Measurements from ENCODE around the gene SIM2.

The SIM2 gene

DNA sequence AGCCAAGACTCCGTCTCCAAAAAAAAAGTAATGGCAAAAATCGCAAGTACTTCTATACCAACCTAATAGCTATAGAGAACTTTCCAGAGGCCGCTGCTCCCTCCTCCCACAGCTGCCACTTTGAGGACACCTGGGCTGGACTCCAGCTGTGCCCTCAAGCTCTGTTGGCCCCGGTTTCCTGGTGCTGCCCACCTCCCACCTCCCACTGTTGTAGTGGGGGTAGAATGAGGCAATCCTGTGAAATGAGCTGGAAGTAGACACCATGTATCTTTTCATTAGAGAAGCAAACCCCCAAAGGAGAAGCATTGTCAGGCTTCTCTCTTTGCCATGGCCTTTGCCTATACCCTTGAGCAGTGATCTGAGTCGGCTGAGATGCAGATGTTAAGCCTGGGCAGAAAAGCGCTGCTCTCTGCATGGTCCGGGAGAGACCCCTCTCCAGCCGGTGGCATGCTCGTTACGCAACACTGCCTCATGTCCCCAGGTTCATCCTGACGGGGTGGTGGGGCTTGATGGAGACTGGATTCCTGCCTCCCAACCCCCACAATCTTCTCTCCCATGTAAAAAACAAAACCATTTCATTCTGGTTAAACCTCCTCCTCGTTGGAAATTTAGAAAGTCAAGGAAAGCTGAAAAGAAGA is 39.7 kb downstream of the SIM2 start:
- DNase-seq (ENCODE audit: low read depth): no peak

DNA sequence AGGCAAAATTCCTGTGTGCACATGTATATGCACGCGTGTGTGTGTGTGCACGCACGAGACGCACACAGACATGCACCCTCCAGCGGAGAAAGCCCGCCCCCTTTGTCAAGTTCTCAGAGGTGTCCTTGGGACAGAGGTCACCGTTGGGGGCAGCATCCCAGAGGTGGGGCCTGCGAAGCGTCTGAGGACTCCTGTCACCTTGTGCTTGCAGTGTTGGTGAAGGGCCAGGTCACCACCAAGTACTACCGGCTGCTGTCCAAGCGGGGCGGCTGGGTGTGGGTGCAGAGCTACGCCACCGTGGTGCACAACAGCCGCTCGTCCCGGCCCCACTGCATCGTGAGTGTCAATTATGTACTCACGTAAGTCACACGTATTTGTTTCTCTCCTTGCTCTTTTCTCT is 42.6 kb downstream of the SIM2 start:
- DNase-seq (ENCODE audit: low read depth): no peak

DNA sequence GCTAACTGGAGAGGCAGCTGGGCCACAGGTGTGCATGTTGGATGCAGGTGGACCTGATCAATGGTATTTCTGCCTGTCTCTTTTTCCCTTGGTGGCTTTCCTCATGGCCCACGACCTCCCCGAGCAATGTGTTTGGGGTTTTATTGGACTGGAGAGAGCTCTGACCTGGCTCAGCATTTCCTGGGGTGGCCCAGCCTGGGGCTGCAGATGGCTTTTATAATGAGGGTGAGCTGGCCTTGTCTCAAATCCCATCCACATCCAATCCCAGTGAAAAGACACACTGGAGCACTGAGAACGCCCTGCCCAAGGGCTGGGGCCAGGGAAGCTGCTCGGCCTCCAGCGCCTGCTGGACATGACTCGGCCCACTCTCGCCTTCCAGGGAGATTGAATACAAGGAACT is 44.1 kb downstream of the SIM2 start:
- DNase-seq (ENCODE audit: low read depth): no peak

DNA sequence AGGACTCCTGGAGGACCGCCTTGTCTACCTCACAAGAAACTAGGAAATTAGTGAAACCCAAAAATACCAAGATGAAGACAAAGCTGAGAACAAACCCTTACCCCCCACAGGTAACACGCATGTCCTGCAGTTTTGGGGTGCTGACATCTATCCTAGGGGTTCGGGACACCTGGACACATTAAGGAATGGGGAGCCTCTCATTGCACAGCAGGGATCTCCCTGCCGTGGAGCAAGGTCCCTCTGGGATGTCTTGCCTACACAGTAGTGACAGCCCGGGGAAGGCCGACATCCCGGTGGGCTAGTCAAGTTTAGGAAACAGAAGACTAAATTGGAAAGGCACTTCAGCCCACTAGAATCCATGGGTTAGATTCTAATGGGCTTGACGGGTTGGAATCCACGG is 44.5 kb downstream of the SIM2 start:
- no peak for DNase-seq (ENCODE audit: low read depth)

DNA sequence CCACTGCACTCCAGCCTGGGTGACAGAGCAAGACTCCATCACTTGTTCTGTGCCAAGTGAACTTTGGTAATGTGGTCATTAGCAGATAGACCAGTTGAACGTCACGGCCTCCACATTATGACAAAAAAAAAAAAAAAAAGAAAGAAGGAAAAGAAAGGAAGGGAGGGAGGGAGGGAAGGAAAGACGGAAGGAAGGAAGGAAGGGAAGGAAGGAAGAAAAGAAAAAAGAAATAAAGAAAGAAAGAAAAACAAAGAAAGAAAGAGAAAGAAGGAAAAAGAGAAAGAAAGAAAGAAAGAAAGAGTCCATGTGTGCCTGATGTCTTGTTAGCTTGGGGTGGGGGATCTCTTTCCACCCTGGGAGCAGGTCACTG is 45.3 kb downstream of the SIM2 start:
- DNase-seq (ENCODE audit: low read depth): no peak

DNA sequence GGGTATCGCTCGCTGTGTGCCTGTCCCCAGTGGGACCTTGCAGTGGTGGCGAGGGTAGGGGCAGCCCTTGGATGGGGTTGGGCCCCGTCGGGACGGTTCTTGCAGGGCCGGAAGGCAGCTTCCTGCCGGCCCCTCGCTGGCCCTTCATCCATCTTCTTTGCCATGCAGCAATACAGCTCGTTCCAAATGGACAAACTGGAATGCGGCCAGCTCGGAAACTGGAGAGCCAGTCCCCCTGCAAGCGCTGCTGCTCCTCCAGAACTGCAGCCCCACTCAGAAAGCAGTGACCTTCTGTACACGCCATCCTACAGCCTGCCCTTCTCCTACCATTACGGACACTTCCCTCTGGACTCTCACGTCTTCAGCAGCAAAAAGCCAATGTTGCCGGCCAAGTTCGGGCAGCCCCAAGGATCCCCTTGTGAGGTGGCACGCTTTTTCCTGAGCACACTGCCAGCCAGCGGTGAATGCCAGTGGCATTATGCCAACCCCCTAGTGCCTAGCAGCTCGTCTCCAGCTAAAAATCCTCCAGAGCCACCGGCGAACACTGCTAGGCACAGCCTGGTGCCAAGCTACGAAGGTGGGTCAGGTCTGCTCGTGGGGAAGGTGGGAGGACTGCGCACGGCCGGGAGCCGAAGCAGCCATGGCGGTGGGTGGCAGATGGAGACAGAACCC is 45.8 kb downstream of the SIM2 start:
- DNase-seq (ENCODE audit: low read depth): no peak

DNA sequence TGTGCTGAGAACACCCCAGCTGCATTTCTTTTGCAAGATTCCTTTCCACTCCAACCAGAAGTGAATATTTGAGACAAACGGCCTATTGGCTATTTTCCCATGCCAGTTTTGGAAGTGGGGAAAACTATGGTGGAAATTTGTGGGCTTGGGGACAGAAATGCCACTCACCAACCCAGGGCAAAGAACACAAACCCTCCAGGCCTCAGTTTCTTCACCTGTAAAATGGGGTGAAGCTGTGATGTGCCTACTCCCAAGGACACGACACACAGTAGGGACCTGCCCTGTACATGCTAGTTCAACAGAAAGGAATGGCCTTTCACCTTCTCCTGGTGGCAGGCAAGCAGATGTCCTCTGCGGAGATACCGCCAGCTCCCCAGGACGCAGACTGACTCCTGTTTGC is 46.5 kb downstream of the SIM2 start:
- no peak for DNase-seq (ENCODE audit: low read depth)

DNA sequence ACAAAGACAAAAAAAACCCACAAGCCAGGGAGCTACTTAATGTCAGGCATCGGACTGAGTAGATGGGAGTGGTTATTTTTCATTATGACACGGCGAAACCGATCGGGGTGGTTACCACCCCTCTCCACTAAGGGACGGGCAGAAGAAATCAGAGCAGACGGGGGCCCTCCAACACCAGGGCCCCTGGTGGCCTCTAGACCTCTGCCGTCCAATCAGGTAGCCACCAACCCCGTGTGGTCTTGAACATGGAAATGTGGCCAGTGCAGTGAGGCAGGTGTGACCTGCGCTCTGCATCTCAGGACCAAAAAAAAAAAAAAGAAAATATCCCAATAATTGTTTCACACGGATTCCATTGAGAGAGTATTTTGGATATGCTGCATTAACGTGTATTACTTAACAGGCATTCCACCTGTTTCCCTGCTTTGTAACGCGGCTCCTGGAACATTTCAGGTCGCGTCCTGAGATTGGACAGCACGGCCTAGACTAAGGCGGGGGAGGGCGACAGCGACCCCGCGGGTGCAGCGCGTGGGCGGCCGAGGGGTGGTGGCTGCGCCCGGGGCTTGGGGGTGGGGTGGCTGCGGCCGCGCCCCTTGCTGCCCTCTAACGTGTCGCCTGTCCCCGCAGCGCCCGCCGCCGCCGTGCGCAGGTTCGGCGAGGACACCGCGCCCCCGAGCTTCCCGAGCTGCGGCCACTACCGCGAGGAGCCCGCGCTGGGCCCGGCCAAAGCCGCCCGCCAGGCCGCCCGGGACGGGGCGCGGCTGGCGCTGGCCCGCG is 48.3 kb downstream of the SIM2 start:
- DNase-seq (ENCODE audit: low read depth): no peak

DNA sequence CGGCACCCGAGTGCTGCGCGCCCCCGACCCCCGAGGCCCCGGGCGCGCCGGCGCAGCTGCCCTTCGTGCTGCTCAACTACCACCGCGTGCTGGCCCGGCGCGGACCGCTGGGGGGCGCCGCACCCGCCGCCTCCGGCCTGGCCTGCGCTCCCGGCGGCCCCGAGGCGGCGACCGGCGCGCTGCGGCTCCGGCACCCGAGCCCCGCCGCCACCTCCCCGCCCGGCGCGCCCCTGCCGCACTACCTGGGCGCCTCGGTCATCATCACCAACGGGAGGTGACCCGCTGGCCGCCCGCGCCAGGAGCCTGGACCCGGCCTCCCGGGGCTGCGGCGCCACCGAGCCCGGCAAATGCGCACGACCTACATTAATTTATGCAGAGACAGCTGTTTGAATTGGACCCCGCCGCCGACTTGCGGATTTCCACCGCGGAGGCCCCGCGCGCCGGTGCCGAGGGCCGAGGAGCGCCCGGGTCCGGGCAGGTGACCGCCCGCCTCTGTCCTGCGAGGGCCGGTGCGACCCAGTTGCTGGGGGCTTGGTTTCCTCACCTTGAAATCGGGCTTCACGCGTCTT is 49.0 kb downstream of the SIM2 start:
- DNase-seq (ENCODE audit: low read depth): no peak

DNA sequence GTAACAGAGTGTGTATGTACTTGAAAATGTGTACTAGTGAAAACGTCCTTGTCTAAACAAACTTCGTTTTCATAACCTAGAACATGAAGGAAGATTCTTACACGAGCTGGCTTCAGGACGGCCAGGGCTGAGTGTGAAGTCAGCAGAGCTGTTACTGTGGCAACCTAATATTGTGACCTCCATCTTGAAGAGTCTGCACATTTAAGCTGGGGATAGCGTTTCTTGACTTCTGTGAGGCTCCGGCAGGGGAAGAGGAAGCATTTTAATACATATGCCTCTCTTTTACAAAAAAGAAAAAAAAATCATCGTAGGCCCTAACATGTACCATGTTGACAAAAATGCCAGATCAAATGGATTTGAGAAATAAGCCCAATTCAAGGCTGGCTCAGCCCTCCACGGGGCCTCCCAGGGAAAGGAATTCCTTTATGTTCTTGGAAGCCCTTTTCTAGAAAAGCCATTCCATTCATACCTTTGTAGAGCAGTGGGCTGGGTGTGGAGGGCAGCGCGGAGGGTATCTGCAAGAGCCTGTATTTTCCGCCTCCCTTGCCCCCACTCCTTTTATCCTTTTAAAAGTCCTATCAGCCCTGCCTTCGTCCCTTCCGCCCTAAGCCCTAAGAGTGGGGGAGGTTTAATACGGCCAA is 51.1 kb downstream of the SIM2 start:
- no peak for DNase-seq (ENCODE audit: low read depth)

DNA sequence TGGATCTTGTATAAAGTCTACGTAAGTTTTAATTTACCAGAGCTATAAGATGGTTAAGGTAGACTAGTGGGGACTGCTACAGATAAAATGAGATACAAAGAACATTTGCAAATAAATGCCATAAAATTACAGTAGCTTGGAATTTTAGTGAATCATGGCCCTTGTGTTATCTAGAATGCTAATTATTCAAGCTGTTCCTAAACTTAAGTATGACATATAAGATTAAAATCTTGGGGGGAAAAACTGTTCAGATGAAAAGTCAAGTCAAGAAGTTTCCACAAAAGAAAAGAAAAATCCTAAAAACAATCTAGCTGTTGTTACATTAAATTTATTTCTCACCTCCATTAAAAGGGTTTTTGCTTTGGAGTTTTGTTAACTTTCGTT is 51.7 kb downstream of the SIM2 start:
- no peak for DNase-seq (ENCODE audit: low read depth)

DNA sequence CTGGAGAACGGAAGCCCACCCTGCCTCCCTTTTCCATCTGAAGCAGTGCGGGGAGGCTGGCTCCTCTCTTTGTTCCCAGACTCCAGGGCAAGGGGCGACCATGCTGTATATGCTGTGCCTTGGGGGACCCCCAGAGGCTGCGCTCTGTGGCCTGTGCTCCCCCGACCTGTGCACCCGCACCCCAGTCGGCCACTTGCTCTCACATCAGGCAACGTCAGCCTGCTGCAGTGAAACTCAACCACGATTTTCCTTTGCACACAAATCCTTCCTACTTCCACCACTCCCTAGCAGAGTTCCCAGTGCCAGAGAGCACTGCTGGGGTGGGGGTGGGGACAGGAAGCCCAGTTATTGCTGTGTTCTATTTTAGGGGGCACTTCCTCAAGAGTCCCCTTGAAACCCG is 52.5 kb downstream of the SIM2 start:
- no peak for DNase-seq (ENCODE audit: low read depth)

DNA sequence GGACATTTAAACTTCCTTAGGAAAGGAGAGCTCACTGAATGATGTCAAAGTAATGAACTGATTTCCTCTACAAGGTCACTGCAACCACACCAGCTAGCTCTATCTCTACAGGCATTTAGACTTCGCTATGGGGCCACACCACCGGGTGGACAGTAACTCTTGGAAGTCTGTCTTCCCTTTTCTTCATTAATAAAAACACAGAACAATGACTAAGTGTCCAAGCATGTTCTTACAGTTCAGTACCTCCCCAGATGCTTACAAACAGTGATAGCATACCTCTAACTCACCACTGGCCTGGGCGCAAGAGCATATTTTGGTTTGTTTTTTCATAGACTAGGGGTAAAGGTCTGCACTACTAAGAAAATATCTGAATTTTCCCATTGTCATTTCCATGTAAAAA is 54.6 kb downstream of the SIM2 start:
- DNase-seq (ENCODE audit: low read depth): peak; percentile 49

DNA sequence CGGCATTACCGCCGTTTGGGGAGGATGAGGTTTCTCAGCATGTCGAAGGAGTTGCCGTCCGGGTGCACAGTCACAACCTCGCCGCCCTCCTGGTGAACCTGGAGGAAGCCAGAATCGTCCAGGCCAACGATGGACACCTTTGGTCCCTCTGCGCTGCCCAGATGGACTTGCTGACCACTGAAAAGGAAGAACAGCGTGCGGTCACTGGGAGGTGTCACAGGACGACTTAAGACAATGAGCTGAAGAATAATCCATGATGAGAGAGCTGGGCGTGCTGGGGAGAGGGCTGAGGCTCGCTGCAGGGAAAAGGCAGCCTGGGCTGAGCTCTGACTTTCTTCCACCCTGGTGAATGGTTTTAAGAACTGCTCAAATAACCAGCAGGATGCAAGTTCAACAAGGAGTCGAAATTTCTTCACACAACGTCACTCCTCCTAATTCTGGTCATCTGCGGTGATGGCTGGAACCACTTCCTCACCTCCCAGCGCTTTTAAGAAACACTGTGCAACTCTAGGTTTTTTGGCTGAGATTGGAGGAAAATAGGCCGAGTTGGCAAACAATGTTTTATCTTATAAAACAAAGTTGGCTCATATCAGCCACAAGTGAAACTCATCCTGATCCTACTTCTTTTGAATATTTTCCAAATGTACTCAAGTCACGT is 55.5 kb downstream of the SIM2 start:
- DNase-seq (ENCODE audit: low read depth): no peak

DNA sequence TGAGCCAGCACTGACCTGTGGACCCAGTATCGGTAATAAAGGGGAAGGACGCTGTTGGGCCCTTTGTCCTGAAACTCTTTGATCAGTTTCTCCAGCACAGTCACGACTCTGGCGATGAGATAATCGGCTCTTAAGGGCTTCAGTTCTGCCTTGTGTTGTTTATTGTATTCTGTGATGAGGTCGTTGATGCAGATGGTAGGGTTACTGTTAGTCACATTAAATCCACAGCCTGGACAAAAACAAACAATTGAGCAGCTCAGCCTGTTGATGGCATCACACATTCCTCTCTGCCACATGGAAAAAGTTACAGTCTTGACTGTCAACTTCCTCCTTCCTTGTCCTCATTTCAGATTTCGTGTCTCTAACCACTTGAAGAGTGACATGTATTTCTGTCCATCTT is 57.6 kb downstream of the SIM2 start:
- peak; percentile 24 for DNase-seq (ENCODE audit: low read depth)

DNA sequence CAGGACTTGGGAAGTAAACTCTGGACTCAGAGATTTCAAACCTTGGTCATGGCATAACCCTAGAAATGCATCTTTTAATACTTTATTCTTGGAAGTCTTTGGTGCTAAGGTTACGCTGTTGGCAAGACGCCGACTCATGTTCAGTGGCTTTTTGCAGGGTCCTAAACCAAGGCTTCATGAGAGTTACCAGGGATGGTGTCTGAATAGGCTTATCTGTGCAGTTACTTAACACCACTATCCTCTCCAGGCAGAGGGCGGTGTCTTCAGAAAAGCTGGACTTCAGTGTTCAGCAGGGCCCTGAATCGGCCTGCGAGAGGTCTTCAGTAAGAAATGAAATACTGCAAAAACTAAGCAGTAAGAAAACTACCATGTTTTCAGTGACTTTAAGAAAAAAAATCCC is 58.3 kb downstream of the SIM2 start:
- no peak for DNase-seq (ENCODE audit: low read depth)

DNA sequence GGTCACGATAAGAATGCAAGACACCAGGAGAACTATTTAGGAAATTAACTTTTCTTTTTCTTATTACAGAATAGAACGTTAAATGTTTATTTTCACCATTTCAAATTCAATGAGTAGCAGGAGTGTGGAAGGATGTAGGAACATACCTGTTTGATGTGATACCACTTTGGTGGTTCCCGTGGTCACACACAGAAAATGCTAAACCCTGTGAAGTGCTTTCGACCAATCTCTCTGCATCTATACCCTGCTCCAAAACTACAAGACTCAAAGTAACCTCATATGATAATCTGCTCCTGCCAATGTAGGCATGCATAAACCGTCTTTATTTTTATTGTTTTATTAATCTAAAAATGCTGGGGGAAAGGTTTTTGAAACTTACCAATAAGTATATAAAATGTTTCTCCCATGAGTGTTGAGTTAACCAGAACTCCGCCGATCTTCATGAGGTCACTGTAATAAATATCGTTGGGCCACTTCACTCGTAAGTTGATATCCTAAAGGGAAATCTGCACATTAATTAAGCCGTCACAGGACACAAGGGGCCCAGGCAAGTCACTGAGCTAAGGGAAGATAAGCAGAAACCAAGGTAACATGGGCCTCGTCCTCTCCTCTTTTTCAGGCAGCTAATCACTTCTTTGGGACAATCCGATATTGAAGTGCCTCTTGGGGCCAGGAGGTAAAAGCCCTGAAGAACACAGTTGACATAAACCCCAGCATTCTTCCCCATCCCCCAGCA is 60.6 kb downstream of the SIM2 start:
- no peak for DNase-seq (ENCODE audit: low read depth)

DNA sequence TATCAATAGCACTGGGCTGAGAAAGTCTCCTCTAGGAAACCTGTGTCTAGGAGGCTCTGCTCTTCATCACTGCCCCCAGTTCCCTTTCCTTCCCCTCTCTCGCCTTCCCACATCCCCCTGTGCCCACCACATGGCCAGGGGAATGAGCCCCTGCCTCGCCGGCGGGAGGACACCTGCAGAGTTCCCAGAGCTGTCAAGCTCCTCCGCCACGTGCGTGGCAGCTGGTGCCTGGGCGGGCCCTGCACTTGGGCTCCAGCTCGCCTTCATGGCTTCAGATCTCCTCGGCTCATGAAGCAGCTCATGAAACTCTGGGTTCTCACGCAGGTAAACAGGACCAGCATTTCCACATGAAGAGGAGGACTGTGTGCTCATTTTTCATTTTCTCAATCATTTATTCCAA is 62.8 kb downstream of the SIM2 start:
- no peak for DNase-seq (ENCODE audit: low read depth)

DNA sequence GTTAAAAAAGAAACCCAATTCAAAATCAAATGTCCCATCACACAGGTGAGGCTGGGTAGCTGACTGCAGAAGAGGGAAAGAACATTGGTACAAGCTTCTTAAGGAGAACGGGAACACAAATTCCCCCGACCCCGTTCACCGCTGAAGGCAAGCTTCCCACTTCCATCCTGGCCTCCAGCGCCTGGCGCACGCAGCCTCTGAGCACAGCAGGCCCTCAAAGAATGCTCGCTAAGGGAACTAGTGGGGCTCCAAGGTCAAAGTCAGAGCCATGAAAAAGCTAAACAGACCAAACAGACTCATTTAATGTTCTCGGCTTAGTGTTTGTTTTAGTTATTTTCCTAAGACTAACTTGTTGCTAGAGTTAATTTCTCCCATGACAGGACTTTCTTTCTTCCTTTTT is 63.7 kb downstream of the SIM2 start:
- DNase-seq (ENCODE audit: low read depth): no peak

DNA sequence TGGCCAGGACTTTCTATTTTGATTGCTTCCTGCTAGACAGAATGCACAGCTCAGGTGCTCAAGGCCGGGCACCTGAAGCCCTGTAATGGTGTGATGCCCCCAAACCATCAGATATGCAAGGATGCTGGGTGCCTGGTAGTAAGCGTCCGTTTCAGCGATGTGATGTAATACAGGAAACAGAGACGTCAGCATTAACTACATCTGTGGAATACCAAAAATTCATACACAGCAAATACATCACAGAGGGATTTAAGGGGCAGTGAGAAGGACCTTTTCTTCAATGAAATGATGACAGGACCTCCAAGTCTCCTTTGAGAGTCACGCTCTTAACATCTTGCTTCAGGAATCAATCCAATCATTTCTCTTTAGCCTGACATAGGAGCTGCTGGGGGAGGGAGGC is 64.4 kb downstream of the SIM2 start:
- DNase-seq (ENCODE audit: low read depth): no peak

DNA sequence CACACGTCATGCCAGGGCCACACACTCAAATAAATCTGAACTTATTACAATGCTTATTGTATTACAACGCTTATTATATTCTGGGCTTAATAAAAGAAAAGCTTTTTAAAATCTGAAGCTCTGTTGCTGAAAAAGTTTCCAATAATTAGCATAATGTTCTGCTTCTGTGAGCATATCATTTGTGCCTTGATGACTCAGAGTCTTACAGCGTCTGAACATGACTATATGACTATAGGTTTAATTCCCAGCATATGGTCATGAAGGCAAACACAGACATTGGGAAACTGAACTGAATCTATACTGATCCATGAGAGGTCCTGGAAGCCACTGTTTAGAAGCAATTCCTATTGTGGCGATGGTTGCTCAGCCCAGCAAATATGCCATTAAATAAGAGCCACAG is 66.3 kb downstream of the SIM2 start:
- DNase-seq (ENCODE audit: low read depth): no peak

DNA sequence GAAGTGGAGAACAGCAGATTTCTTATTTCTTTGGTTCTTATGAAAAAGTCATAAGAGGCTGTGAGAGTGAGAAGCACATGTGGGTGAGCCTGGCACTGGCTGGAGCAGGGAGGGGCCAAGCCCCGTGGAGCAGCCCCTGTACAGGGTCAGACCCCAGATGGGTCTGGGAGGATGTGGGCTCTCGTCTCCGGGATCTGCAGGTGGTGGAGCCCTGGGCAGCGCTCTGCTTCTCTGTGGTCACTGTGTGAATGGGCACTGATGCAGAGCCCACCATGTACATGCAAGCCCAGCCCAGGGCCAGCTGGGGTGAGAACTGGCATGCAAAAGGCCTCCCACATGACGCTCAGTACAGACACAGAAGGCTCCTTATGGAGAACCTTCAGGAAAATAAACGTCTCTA is 67.6 kb downstream of the SIM2 start:
- DNase-seq (ENCODE audit: low read depth): no peak

Data from HS-5 (cell line).